ENCODE measurements around the gene FKRP. TPM values are rescaled to one million over a fixed set of nuclear protein-coding genes. Genes with fewer than 3 reads are reported as not detected.

FKRP gene
- total RNA-seq, 1 donor from 2014 or later, result 27.8 TPM

GRCh38 chr19:46732172-46732938, 13.5 kb upstream of the FKRP start:
- H3K4me3 ChIP-seq (ENCODE audit: low read depth, low read length), result no peak overlapping the region
- no peak for TF ChIP-seq CTCF (conservative IDR thresholded peaks at IDR 0.05; ENCODE audit: low read depth, low read length)
- DNase-seq (ENCODE audit: low read depth), result no peak

DNA sequence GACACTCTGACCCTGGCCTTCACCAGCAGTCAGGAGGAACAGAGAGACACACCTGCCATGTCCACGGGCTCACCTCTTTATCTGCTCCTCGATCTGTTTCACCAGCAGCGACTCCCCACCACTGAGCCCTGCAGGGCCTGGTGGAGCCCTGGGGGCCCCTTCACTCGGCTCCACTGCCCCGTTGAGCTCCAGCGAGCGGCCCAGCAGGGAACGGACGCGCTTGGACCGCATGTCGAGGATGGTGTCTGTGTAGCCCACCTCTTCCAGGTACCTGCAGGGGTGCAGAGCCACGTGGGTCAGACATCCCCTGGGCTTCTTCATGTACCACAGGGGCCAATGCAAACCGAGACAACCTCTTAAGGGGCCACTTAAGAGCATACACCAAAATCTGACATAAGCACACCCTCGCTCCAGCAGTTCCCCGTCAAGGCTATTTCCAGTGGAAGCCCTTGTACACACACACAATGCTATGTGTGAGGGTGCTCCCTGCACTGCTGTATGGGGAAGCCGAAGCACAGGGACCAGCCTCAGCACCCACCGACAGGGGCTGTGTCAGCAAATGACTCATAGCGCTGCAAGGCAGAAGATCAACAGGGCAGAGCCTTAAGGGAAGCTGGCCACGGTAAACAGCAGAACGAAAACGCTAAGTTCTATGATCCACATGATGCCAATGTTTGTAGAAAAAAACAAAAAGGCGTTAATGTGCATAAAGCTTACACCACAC, 12.7 kb upstream of the FKRP start:
- no peak for DNase-seq (ENCODE audit: low read depth)
- TF ChIP-seq CTCF (conservative IDR thresholded peaks at IDR 0.05; ENCODE audit: low read depth, low read length), result no peak
- no peak overlapping the region for H3K4me3 ChIP-seq (ENCODE audit: low read depth, low read length)

DNA sequence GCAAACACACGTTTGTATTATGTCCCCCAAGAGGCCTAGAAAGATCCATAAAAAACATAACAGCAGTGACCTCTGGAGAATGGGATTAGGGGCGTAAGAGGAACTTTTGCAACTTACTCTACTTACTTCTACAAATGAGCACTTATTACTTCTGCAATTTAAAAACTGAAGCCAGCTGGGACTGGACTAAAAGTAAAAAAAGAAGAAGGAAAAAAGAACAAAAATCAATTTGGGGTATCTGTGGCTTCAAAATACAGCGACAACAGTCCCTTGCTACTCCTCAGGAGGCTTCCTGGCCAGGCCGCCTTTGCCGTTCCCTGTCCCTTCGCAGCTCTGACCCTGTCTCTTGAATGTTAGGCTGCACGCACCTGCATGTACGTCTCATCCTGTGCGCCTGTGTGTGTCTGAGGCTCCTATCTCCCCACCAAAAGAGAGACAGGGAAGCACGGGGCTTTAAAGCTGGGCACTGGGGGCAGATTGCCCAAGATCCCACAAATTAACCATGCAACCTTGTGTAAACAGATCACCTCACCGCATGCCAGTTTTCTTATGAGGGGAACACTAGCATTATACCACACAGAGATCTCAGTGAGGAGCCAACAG, 12.1 kb upstream of the FKRP start:
- H3K4me3 ChIP-seq (ENCODE audit: low read depth, low read length), result no peak overlapping the region
- no peak for TF ChIP-seq CTCF (conservative IDR thresholded peaks at IDR 0.05; ENCODE audit: low read depth, low read length)
- DNase-seq (ENCODE audit: low read depth), result no peak

DNA sequence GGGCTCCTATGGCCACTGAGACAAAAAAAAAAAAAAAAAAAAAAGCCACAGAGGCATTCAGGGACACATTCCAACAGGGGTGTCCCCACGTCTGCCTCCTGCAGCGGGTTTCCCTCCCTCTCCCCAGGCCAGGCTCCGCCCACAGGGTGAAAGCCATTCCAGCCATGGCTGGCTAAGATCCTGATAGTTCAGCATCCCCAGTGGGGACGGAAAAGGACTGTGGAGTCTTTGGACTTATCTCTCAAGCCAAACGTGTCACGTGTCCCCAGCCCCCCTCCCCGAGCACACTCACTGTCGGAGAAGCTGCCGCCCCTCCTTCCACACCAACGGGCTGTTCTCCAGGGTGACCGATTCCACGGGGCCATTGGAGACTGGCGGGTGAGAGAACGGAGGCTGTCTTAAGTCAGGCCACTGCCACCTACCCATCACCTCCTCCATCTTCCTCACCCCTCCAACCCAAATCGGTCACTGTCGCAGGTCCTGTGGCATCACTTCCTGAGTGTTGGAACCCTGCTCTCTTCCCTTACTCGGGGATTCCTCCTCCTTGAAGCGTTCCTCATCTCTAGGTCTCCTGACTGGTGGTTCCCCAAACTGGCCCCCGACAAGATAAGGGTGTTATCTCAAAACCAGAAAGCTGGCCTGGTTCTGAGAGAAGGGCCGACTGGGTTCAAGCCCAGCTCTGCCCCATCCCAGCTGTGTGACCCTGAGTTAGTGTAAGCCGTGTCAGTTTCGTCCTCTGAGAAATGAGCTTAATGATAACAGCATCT, 9.1 kb upstream of the FKRP start:
- no peak for DNase-seq (ENCODE audit: low read depth)
- no peak for TF ChIP-seq CTCF (conservative IDR thresholded peaks at IDR 0.05; ENCODE audit: low read depth, low read length)
- no peak overlapping the region for H3K4me3 ChIP-seq (ENCODE audit: low read depth, low read length)

DNA sequence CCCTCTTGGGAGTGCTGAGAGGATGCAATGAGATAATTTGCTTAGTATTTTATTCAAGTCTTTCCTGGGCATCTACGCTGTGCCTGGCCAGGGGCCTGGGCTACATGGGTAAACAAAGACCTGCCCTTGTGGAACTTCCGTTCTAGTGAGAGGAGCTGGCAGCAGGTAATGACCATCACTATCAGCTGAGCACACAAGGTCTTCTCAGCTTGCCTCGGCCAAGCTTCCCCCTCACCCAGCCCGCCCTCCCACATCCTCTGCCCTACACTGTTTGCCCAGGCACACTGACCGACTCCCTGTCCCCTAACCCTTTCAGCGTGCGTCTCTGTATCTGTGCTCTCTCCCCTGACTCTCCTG, 8.6 kb upstream of the FKRP start:
- DNase-seq (ENCODE audit: low read depth), result no peak
- no peak for TF ChIP-seq CTCF (conservative IDR thresholded peaks at IDR 0.05; ENCODE audit: low read depth, low read length)
- no peak overlapping the region for H3K4me3 ChIP-seq (ENCODE audit: low read depth, low read length)

DNA sequence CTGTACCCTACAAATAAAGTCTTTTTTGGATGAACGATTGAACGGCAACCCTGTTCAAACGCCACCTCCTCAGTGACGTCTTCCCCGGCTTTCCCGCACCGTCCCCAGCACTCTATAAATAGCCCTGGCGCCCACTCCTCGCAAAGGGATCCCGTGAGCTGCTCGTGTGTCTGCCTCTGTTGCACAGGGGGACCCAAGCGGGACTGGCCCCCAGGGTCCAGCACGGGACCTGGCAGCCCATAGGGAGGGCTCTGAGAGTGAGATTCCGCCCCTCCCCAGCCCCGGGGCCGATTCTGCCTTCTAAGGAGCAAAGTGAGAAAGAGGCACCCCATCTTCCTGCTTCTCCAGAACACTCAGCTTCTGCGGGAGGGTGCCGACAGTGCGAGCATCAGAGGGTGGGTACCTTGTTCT, 8.1 kb upstream of the FKRP start:
- no peak overlapping the region for H3K4me3 ChIP-seq (ENCODE audit: low read depth, low read length)
- no peak for DNase-seq (ENCODE audit: low read depth)
- no peak for TF ChIP-seq CTCF (conservative IDR thresholded peaks at IDR 0.05; ENCODE audit: low read depth, low read length)

Data from epithelial cell of proximal tubule (primary cell).